GM12878 (cell line): Measurements from ENCODE around the gene NTRK3. TPM values are rescaled to one million over a fixed set of nuclear protein-coding genes. Genes with fewer than 3 reads are reported as not detected.

Experiments
- ATAC-seq: fragments of 200-7000 bp; cut with Tn5 transposase; 3 replicates; pipeline ENCODE4 v1.9.1; 2020; ENCODE audit warnings: mild to moderate bottlenecking, moderate library complexity
- BruUV-seq: library from RNA; stranded (reverse); fragments of 400-500 nt; replicated peaks from 2 replicates; lab custom pipeline; 2021; lab: Mats Ljungman, UMichigan
- CTCF ChIA-PET: fragments of 300-600 bp; sonication (Branson Sonifier 250); formaldehyde crosslinking; extraction: SDS; loops from one replicate; lab custom pipeline; 2021; ENCODE audit warnings: inconsistent platforms; lab: Yijun Ruan, JAX
- POLR2A ChIA-PET: fragments of 350-600 bp; formaldehyde crosslinking; extraction: SDS; loops from one replicate; lab custom pipeline; 2021; ENCODE audit warnings: inconsistent platforms; lab: Charles Lee
- RAD21 ChIA-PET: fragments of 300-600 bp; sonication (Branson Sonifier 250); formaldehyde crosslinking; loops from one replicate; lab custom pipeline; 2023; ENCODE audit warnings: antibody characterized with exemption; ENCODE audit not compliant: unreplicated experiment; lab: Charles Lee
- SMC1A ChIA-PET: fragments of 300-600 bp; sonication (Branson Sonifier 250); formaldehyde crosslinking; loops from one replicate; lab custom pipeline; 2023; ENCODE audit not compliant: unreplicated experiment, uncharacterized antibody; lab: Charles Lee
- DNase-seq: peaks from one replicate; pipeline ENCODE4 v3.0.0-alpha.2; 2011; ENCODE audit warnings: low read depth, low spot score
- FAIRE-seq: peaks from 3 replicates; lab custom pipeline; 2011; peaks lifted over from hg19 to GRCh38; lab: Jason Lieb, UNC
- H2AFZ ChIP-seq: 2 replicates; pipeline ENCODE4 v1.6.0; 2011; ENCODE audit warnings: low read depth, low read length, control low read depth; ENCODE audit not compliant: control insufficient read depth
- H3K27ac ChIP-seq: 2 replicates; pipeline ENCODE4 v1.5.1; 2011; ENCODE audit warnings: control low read depth; ENCODE audit not compliant: control insufficient read depth, insufficient read depth
- H3K27me3 ChIP-seq, 2 experiments: replicated peaks in 1 of 2; 2 replicates each; pipeline versions ENCODE4 v1.6.0 to v1.6.1; 2011; ENCODE audit warnings: low read length in 1 of 2; ENCODE audit not compliant: control insufficient read depth in 2 of 2, insufficient read depth in 2 of 2
- H3K36me3 ChIP-seq, 2 experiments: 2 replicates each; pipeline ENCODE4 v1.5.1; 2011; ENCODE audit warnings: low read length in 1 of 2; ENCODE audit not compliant: control insufficient read depth in 2 of 2, insufficient read depth in 2 of 2
- H3K4me1 ChIP-seq: 2 replicates; pipeline ENCODE4 v1.6.1; 2011; ENCODE audit warnings: mild to moderate bottlenecking, low read length, moderate library complexity, mixed read lengths; ENCODE audit not compliant: control insufficient read depth, insufficient read depth
- H3K4me2 ChIP-seq: 2 replicates; pipeline ENCODE4 v1.6.0; 2011; ENCODE audit warnings: control low read depth; ENCODE audit not compliant: control insufficient read depth, insufficient read depth
- H3K4me3 ChIP-seq: fragments of 200-600 bp; sonication (generic); 2 replicates; pipeline ENCODE4 v1.5.1; 2016
- H3K79me2 ChIP-seq: 2 replicates; pipeline ENCODE4 v1.6.0; 2011; ENCODE audit warnings: low read length; ENCODE audit not compliant: control insufficient read depth, insufficient read depth
- H3K9ac ChIP-seq: 2 replicates; pipeline ENCODE4 v1.8.0; 2011; ENCODE audit warnings: low read length, control low read depth, mixed read lengths; ENCODE audit not compliant: control insufficient read depth, insufficient read depth
- H3K9me3 ChIP-seq: replicated peaks from 3 replicates; pipeline ENCODE4 v1.5.1; 2011; ENCODE audit warnings: mild to moderate bottlenecking, low read length; ENCODE audit not compliant: control insufficient read depth, insufficient read depth
- H4K20me1 ChIP-seq: 2 replicates; pipeline ENCODE4 v1.6.0; 2011; ENCODE audit not compliant: control insufficient read depth, insufficient read depth
- CEBPB ChIP-seq, 2 experiments: fragments of 150-350 bp in 1 of 2; IDR thresholded peaks; 2 replicates each; pipeline ENCODE4 v1.6.1; 2012 to 2014; ENCODE audit warnings: low read depth in 2 of 2, low read length in 2 of 2, borderline replicate concordance in 1 of 2, inconsistent platforms in 1 of 2
- ESRRA ChIP-seq: IDR thresholded peaks from 2 replicates; pipeline ENCODE4 v1.6.1; 2012; ENCODE audit warnings: mild to moderate bottlenecking, low read length, improper control_type of control experiment
- HDAC6 ChIP-seq: fragments of 200-600 bp; sonication (generic); IDR thresholded peaks from one replicate; pipeline ENCODE4 v1.8.0; 2017; ENCODE audit warnings: antibody characterized with exemption; ENCODE audit not compliant: unreplicated experiment
- KLF5 ChIP-seq: fragments of 450-650 bp; IDR thresholded peaks from 2 replicates; pipeline ENCODE4 v1.6.1; 2014; ENCODE audit warnings: mild to moderate bottlenecking; ENCODE audit not compliant: partially characterized antibody
- PML ChIP-seq: IDR thresholded peaks from 2 replicates; pipeline ENCODE4 v1.6.1; 2012; ENCODE audit warnings: low read length, inconsistent platforms
- SKIL ChIP-seq: fragments of 450-650 bp; IDR thresholded peaks from 2 replicates; pipeline ENCODE4 v1.6.1; 2017; ENCODE audit warnings: mild to moderate bottlenecking, low read depth, inconsistent platforms; ENCODE audit not compliant: poor library complexity, severe bottlenecking
- SREBF2 ChIP-seq: IDR thresholded peaks from 2 replicates; pipeline ENCODE4 v1.6.1; 2012; ENCODE audit warnings: mild to moderate bottlenecking, low read length
- WGBS: methylation state at CpG from one replicate; pipeline ENCODE4 v1.1.6; 2016; ENCODE audit warnings: low lambda C conversion rate; ENCODE audit not compliant: insufficient replicate concordance, insufficient coverage; ENCODE audit errors: missing lambda C conversion rate; 5-methylcytosine and 5-hydroxymethylcytosine counted together
- in situ Hi-C: fragments of 300-500 bp; cut with MboI; formaldehyde crosslinking; loops from 9 replicates; pipeline ENCODE4 v1.14.3; 2018; ENCODE audit warnings: mixed read lengths
- intact Hi-C: fragments of 100-400 bp; cut with micrococcal nuclease; formaldehyde crosslinking; loops from one replicate; pipeline ENCODE4 v1.14.2; 2022; ENCODE audit not compliant: unreplicated experiment
- polyA plus RNA-seq, 11 experiments: library from polyadenylated mRNA; depleted of rRNA in 4 of 11; unstranded in 6 of 11; stranded (reverse) in 5 of 11; fragments of >200 nt; fragmentation: Nextera tagmentation in 4 of 11; fragmentation: Illumina TruSeq in 1 of 11; extraction: Ambion mirVana in 4 of 11; extraction: Trizol in 1 of 11; gene quantifications; 1 replicate in 1 of 11; 2 replicates in 10 of 11; pipeline versions ENCODE4 v1.2.1 to v1.2.3, GENCODE V29; 2011 to 2016; ENCODE audit warnings: inconsistent platforms in 2 of 11, missing spikeins in 2 of 11, low read depth in 1 of 11
- total RNA-seq, 4 experiments: library from RNA; depleted of rRNA in 3 of 4; stranded (reverse); fragments of >200 nt in 3 of 4; fragmentation: Illumina TruSeq in 1 of 4; extraction: Trizol in 1 of 4; gene quantifications; 2 replicates each; pipeline versions ENCODE4 v1.2.1 to v1.2.3, GENCODE V29; 2013 to 2021

Gene NTRK3
- total and polyA plus RNA-seq, 10 of the 15 experiments (the other 5 are each of a cell fraction or from before 2014, with no cell fraction given), result not detected

DNA sequence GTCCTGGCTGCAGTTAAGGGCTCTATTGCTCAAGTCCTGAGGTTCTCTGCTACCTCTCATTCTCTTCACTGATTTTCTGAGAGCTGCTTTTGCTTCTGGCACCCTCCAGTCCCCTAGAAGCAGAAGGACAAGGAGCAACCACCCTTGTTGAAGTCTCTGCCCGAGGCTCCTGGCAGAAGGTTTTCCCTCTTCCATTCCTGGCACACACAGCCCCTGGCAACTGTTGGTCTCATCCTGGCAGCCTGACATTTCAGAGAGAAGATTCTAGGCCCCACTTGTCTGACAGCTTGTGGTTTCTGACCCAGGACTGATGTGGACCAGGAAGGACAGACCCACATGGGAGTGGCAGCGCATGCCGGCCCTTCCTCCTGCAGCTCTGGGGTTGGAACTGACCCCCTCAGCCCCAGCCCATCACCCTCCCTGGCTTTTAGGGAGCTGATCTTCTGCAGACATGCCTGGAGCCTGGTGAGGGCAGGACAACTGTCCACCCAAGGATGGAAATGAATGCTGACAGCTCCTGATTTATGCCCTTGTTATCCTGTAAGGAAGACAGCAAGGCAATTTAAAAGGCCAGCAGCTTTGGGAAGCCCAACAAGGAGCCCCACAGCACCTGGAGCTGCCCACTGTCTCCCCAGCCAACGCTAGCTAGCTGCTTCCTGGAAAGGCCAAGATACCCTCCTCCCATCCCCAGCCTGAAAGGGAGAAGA, 13.0 kb upstream of the NTRK3 start:
- in situ Hi-C loops, result no loop called here
- CTCF ChIA-PET, result interaction anchor here (1.5 to 2.3 kb wide), 2 partner anchors 8 to 22 kb away, joined by 3 to 7 read pairs; no protein-coding TSS in a partner anchor
- BruUV-seq, result no TSS peak
- ATAC-seq (no peak), DNase-seq (no peak), FAIRE-seq (no peak)
- H3K4me3 ChIP-seq, result no peak overlapping the region
- H3K27me3 ChIP-seq, result no peaks in the 10 kb centered on the region; a peak in 2 of 4 replicates
- H2AFZ ChIP-seq, result no peak overlapping the region
- POLR2A ChIA-PET, result interaction anchor here (0.7 kb wide), 1 partner anchor 11 kb away, joined by 4 read pairs; no protein-coding TSS in a partner anchor
- no peaks in the 10 kb centered on the region for H3K36me3 ChIP-seq
- H3K27ac ChIP-seq, result no peak overlapping the region
- no peaks in the 10 kb centered on the region for H3K9me3 ChIP-seq
- WGBS, result 0% methylated on average over 4 of the region's 4 CpGs
- RAD21 ChIA-PET, result no interaction called here
- SMC1A ChIA-PET, result no interaction called here
- H3K79me2 ChIP-seq, result no peaks in the 10 kb centered on the region
- no peaks in the 10 kb centered on the region for H4K20me1 ChIP-seq
- H3K4me2 ChIP-seq, result no peak overlapping the region
- intact Hi-C loops, result no loop called here
- no peak overlapping the region for H3K9ac ChIP-seq
- TF ChIP-seq SKIL (no peak), ESRRA (no peak), PML (no peak), HDAC6 (no peak), KLF5 (no peak), CEBPB (IDR thresholded peaks at IDR 0.05; ENCODE audit: borderline replicate concordance in 1 of 2, low read depth in 2 of 2, low read length in 2 of 2) (no peak), SREBF2 (no peak)
- H3K4me1 ChIP-seq, result no peaks in the 10 kb centered on the region
